ENCODE data around the gene PTPRN2. TPM values are rescaled to one million over a fixed set of nuclear protein-coding genes. Genes with fewer than 3 reads are reported as not detected.

The PTPRN2 gene
- total and polyA plus RNA-seq, 8 donors = 4.9 to 136 (median 46.8) TPM

DNA sequence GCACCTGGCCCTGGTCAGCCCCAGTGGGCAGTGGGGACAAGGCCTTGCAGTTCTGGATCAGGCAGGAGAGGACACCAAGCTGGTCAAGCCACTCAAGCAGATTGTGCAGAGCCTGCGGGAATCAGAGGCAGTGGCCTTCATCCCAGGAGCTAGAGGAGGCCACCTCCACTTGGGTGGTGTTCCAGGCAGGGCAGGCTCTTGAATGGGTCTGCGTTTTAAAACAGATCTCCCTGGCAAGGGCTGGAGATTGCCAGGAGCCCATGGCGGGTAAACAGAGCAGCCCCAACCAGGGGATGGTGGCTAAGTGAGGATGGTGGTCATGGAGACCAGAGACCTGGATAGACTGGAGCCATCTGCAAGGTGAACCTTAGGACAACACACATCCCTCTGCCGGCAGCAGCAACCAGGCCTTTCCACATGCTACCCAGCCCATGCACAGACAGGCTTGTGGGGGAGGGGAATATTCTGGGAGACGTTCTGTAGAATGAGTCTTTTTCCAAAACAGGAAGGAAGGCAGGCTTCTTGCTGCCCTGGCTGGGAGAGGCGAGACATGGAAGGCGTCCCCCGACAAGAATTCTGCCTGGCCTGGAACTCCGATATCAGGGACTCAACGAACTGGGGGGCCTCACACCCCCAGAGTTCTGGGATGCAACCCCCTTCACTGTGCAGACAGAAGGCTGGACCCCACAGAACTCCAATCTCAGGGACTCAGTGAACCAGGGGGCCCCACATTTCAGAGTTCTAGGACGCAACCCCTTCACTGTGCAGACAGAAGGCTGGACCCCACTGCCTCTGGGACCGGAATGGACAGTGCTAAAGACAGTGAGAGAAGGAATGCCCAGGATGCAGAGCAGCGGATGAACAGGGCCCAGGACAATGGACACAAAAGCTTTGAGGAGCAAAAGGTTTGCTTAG is 264.8 kb downstream of the PTPRN2 start:
- intact Hi-C loops (cut with DNase I; ENCODE audit: low total_unique reads) = no loop called here

DNA sequence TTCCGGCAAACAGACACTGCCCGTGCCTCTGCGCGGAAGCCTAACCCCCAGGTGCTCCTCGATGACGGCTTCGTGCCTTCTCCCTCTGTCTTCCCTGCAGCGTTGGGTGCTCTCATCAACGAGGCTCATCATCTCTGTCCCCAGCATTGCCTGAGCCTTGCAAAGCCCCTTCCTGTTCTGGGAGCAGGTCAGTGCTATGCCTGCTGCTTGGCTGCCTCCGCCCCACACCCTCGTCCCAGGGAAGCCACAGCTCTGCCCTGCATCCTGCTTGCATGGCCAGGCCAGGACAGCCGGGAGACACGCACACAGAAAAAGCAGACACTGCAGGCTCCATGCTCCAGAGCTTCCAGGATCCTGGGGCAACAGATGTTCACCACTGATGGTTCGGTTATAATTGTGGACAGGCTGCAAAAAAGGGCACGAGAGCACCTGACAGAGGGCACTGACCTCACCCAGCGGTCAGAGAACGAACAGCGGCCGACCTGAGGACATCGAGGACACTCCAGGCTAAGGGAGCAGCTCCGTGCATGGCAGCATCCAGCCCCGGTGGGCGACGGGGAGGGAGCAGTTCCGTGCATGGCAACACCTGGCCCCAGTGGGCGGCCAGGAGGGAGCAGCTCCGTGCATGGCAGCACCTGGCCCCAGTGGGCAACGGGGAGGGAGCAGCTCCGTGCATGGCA is 265.5 kb downstream of the PTPRN2 start:
- Histone ChIP-seq H3K27me3 (peaks cover 0 to 27% (median 0%) of the 10 kb centered on the region in 3 donors), H3K4me3 (no peak overlapping the region), H3K36me3 (no peaks in the 10 kb centered on the region), H3K4me1 (peaks cover 0 to 17% (median 7%) of the 10 kb centered on the region in 4 donors), H3K27ac (no peak overlapping the region), H3K9me3 (no peaks in the 10 kb centered on the region)
- TF ChIP-seq, protein P1, sequence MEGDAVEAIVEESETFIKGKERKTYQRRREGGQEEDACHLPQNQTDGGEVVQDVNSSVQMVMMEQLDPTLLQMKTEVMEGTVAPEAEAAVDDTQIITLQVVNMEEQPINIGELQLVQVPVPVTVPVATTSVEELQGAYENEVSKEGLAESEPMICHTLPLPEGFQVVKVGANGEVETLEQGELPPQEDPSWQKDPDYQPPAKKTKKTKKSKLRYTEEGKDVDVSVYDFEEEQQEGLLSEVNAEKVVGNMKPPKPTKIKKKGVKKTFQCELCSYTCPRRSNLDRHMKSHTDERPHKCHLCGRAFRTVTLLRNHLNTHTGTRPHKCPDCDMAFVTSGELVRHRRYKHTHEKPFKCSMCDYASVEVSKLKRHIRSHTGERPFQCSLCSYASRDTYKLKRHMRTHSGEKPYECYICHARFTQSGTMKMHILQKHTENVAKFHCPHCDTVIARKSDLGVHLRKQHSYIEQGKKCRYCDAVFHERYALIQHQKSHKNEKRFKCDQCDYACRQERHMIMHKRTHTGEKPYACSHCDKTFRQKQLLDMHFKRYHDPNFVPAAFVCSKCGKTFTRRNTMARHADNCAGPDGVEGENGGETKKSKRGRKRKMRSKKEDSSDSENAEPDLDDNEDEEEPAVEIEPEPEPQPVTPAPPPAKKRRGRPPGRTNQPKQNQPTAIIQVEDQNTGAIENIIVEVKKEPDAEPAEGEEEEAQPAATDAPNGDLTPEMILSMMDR (IDR thresholded peaks at IDR 0.05) = no peak
- no peak for TF ChIP-seq POLR2AphosphoS5 (IDR thresholded peaks at IDR 0.05)
- TF ChIP-seq EP300 (IDR thresholded peaks at IDR 0.05) = no peak
- TF ChIP-seq POLR2A (IDR thresholded peaks at IDR 0.05) = no peak
- DNase-seq = no peak
- intact Hi-C loops (cut with DNase I; ENCODE audit: low total_unique reads) = no loop called here
- WGBS, 5 donors = 78 to 91% (median 86%) methylated on average over 11 to 29 of the region's 29 CpGs

More for the DNA sequence above, 264.8 kb downstream of the PTPRN2 start:
- 61 to 71% (median 65%) methylated on average over 11 to 13 of the region's 13 CpGs for WGBS, 5 donors
- Histone ChIP-seq H3K4me3 (no peak overlapping the region), H3K27ac (no peak overlapping the region), H3K4me1 (peaks cover 0 to 11% (median 7%) of the 10 kb centered on the region in 4 donors), H3K36me3 (no peaks in the 10 kb centered on the region), H3K9me3 (no peaks in the 10 kb centered on the region), H3K27me3 (peaks cover 0 to 19% (median 0%) of the 10 kb centered on the region in 3 donors)
- no peak for DNase-seq
- TF ChIP-seq POLR2AphosphoS5 (IDR thresholded peaks at IDR 0.05) = no peak
- no peak for TF ChIP-seq EP300 (IDR thresholded peaks at IDR 0.05)
- TF ChIP-seq, protein P1 (IDR thresholded peaks at IDR 0.05) = no peak
- TF ChIP-seq POLR2A (IDR thresholded peaks at IDR 0.05) = no peak

- 88 to 93% (median 90%) methylated on average over 25 to 28 of the region's 28 CpGs for WGBS, 5 donors
- H3K9me3 ChIP-seq = no peaks in the 10 kb centered on the region
- DNase-seq = no peak
Measured at GRCh38 chr7:158321056-158321700, 266.4 kb downstream of the PTPRN2 start.

More at GRCh38 chr7:158321056-158321700, 266.4 kb downstream of the PTPRN2 start:
- Histone ChIP-seq H3K4me1 (peaks cover 0 to 17% (median 7%) of the 10 kb centered on the region in 4 donors), H3K36me3 (no peaks in the 10 kb centered on the region), H3K4me3 (no peak overlapping the region), H3K27me3 (peaks cover 0 to 34% (median 0%) of the 10 kb centered on the region in 3 donors), H3K27ac (no peak overlapping the region)
- TF ChIP-seq EP300 (IDR thresholded peaks at IDR 0.05) (no peak), POLR2AphosphoS5 (IDR thresholded peaks at IDR 0.05) (no peak), POLR2A (IDR thresholded peaks at IDR 0.05) (no peak)
- TF ChIP-seq, protein P1 (IDR thresholded peaks at IDR 0.05) = no peak
- intact Hi-C loops (cut with DNase I; ENCODE audit: low total_unique reads) = no loop called here
